HFFc6 (cell line): Measurements from ENCODE around the gene SESN1. TPM values are rescaled to one million over a fixed set of nuclear protein-coding genes. Genes with fewer than 3 reads are reported as not detected.
A peak's percentile ranks its signal among the peaks of the same experiment; 100 is the strongest.

Source experiments
- DNase-seq: peaks from one replicate; pipeline ENCODE4 v3.0.0-alpha.2; 2018
- H3K27ac Mint-ChIP-seq: 2 replicates; pipeline ENCODE4 v1.8.0; 2020; ENCODE audit warnings: mild to moderate bottlenecking, mixed read lengths
- H3K27me3 Mint-ChIP-seq: 2 replicates; pipeline ENCODE4 v1.8.0; 2021; ENCODE audit warnings: mild to moderate bottlenecking, moderate library complexity, mixed read lengths; ENCODE audit not compliant: insufficient read depth
- H3K36me3 Mint-ChIP-seq: 2 replicates; pipeline ENCODE4 v1.8.0; 2021; ENCODE audit warnings: low read depth, mixed read lengths
- H3K4me1 Mint-ChIP-seq: 2 replicates; pipeline ENCODE4 v1.8.0; 2020; ENCODE audit warnings: low read depth, mixed read lengths
- H3K4me3 Mint-ChIP-seq: 2 replicates; pipeline ENCODE4 v1.8.0; 2020; ENCODE audit warnings: mild to moderate bottlenecking, moderate library complexity, mixed read lengths
- H3K9me3 Mint-ChIP-seq: 2 replicates; pipeline ENCODE4 v1.8.0; 2020; ENCODE audit warnings: mild to moderate bottlenecking, mixed read lengths
- CTCF ChIP-seq: fragments of 200-600 bp; sonication (generic); IDR thresholded peaks from 2 replicates; pipeline ENCODE4 v1.5.0; 2021; ENCODE audit warnings: antibody characterized with exemption, mild to moderate bottlenecking
- total RNA-seq, 6 experiments: library from RNA; stranded (reverse); fragmentation: NEBNext Ultra II Directional; extraction: Animal tissue kit (Norgen Biotek cat#: 25700); gene quantifications; 2 replicates in 1 of 6; 3 replicates in 5 of 6; pipeline ENCODE4 v1.2.3, GENCODE V29; 2021

Gene SESN1
- total RNA-seq, 6 experiments from 2014 or later: 12.1 to 16.9 (median 13.7) TPM

- Mint-ChIP-seq H3K9me3 (no peaks in the 10 kb centered on the region), H3K27me3 (no peaks in the 10 kb centered on the region), H3K4me3 (no peak overlapping the region), H3K36me3 (peaks cover 24% of the 10 kb centered on the region), H3K27ac (no peak overlapping the region), H3K4me1 (peaks cover 17% of the 10 kb centered on the region)
- no peak for DNase-seq
- no peak for TF ChIP-seq CTCF
These were observed 8.1 kb upstream of the SESN1 start for GRCh38 chr6:109102762-109103161.

GRCh38 chr6:109097661-109098060 lies 3.0 kb upstream of the SESN1 start:
- H3K27me3 Mint-ChIP-seq: no peaks in the 10 kb centered on the region
- H3K9me3 Mint-ChIP-seq: no peaks in the 10 kb centered on the region
- no peak overlapping the region for H3K4me3 Mint-ChIP-seq

GRCh38 chr6:109096208-109096607 lies 1.6 kb upstream of the SESN1 start:
- peaks cover 45% of the 10 kb centered on the region for H3K4me1 Mint-ChIP-seq
- no peak for TF ChIP-seq CTCF
- peaks cover 27% of the 10 kb centered on the region for H3K36me3 Mint-ChIP-seq
- no peaks in the 10 kb centered on the region for H3K27me3 Mint-ChIP-seq
- peak overlapping the region; percentile 99 for H3K27ac Mint-ChIP-seq
- H3K9me3 Mint-ChIP-seq: no peaks in the 10 kb centered on the region
- peak overlapping the region; percentile 95 for H3K4me3 Mint-ChIP-seq
- DNase-seq: no peak

More at GRCh38 chr6:109097661-109098060, 3.0 kb upstream of the SESN1 start:
- Mint-ChIP-seq H3K27ac (no peak overlapping the region), H3K36me3 (peaks cover 32% of the 10 kb centered on the region), H3K4me1 (peaks cover 37% of the 10 kb centered on the region)
- no peak for TF ChIP-seq CTCF
- DNase-seq: no peak

GRCh38 chr6:109095835-109096084 lies 1.1 kb upstream of the SESN1 start:
- Mint-ChIP-seq H3K4me1 (peaks cover 46% of the 10 kb centered on the region), H3K9me3 (no peaks in the 10 kb centered on the region), H3K27ac (peak overlapping the region; percentile 99), H3K4me3 (peak overlapping the region; percentile 95), H3K27me3 (no peaks in the 10 kb centered on the region), H3K36me3 (peaks cover 22% of the 10 kb centered on the region)
- TF ChIP-seq CTCF: no peak
- no peak for DNase-seq

GRCh38 chr6:109095036-109095834 lies 589 bp upstream of the SESN1 start, which contains the start of gene CEP57L1:
TSS of gene CEP57L1 (plus strand) at chr6:109095507. CDS start at chr6:109145222, 49,715 bp downstream.
- peak; percentile 95 for DNase-seq
- peak within 1 kb of the TSS; percentile 95 for H3K4me3 Mint-ChIP-seq
- peak within 1 kb of the TSS; percentile 99 for H3K27ac Mint-ChIP-seq
- no peaks in the 10 kb centered on the region for H3K9me3 Mint-ChIP-seq
- peaks cover 46% of the 10 kb centered on the region for H3K4me1 Mint-ChIP-seq
- 0 out of 2 replicates have a peak, but pooled peaks have one; percentile 12 for TF ChIP-seq CTCF
- H3K36me3 Mint-ChIP-seq: peaks cover 22% of the 10 kb centered on the region
- H3K27me3 Mint-ChIP-seq: no peaks in the 10 kb centered on the region
